ENCODE data around the gene CAMKK2.
A peak's percentile ranks its signal among the peaks of the same experiment; 100 is the strongest.
"Not testable (repeated sequence)": the region's sequence is repeated elsewhere in the genome, so short reads cannot be mapped to it uniquely, and the experiment has no call there.

CAMKK2 gene

DNA sequence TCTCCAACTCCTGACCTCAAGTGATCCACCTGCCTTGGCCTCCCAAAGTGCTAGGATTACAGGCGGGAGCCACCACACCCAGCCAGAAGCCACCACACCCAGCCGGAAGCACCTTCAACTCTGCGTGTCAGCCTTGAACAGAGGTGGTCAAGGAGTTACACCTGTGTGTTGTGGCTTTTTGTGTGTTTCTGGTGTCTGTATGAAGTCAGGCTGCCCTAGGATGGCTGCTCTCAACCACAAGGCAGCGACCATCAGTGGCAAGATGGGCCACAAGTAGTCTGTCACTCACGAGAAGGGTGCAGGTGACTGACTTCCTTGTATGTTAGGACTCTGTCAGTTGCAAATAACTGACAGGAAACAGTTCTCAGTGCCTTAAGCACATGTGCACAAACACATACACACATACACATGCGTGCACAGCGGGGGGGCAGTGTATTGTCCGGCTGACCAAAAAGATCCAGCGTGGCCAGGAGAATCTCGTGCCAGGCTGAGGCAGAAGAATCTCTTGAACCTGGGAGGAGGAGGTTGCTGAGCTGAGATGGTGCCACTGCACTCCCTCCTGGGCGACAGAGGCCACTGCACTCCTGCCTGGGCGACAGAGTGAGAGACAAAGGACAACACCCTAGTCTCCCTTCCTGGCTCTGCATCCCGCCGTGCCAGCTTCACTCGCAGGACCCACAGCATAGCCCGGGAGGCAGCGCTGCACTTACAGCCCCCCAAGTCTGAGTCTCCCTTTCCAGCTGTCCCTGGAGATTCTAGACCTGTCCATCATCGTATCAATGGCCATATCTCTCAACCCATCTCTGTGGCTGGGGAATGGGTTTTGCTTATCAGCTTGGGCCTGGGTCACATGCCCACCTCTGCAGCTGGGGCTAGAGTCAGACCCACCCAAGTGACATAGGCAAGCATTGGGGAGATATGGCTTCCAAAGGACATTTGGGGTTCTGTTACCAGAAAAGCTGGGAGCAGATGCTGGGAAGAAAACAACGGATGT, 72.9 kb downstream of the CAMKK2 start:
- no peak for DNase-seq (ENCODE audit: low read depth in 2 of 2)

GRCh38 chr12:121222847-121223246, 73.7 kb downstream of the CAMKK2 start:
- no peak for DNase-seq (ENCODE audit: low read depth in 2 of 2)

DNA sequence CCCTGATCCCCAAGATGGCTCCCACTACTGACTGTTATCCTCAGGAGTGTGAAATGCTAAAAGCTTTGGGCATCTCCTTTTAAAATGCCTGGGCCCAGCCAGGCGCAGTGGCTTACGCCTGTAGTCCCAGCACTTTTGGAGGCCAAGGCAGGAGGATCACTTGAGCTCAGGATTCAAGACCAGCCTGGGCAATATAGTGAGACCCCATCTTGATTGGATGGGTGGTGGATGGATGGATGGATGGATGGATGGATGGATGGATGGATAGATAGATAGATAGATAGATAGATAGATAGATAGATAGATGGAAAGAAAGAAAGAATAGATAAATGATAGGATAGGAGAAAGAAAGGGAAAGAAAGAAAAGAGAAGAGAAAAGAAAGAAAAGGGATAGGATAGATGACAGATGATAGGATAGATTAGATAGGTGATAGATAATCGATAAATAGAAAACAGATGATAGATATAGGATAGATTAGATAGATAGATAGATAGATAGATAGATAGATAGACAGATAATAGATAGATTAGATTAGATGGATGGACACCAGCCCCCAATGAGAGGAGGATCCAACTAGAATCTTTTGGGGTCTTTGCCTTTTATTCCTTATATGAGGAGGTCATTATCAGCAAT, 77.0 kb downstream of the CAMKK2 start:
- DNase-seq (ENCODE audit: low read depth in 2 of 2) = no peak

DNA sequence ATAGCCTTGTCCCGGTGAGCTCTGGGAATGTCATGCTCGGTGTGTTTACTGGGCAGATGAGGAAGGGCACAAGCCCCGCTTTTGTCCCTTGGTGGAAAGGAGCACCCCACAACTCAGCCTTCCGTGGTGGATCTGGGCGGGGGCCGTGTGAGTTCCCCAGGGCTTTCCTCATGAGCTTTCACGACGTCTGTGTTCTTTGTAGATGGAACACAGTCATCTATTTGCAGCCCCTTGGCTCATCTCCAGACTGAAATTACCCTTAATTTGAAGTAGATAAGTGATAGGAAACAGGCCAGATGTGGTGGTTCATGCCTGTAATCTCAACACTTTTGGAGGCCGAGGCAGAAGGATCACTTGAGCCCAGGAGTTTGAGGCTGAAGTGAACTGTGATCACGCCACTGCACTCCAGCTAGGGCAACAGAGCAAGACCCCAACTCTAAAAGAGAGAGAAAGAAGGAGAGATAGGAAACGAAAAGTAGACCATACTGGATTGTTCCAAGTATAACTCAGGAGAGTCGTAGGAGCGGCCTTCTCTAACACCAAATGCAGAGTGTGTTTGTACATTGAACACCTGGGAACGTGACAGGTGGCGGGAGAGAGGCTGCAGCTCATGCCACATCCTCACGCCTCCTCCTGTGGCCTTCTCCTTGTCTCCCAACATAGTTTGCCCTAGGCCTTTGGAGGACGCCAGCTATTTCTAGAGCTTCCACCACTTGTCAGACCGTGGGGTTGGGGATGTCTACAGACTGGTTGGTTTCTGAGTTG, 77.7 kb downstream of the CAMKK2 start:
- DNase-seq (ENCODE audit: low read depth in 2 of 2) = no peak

DNA sequence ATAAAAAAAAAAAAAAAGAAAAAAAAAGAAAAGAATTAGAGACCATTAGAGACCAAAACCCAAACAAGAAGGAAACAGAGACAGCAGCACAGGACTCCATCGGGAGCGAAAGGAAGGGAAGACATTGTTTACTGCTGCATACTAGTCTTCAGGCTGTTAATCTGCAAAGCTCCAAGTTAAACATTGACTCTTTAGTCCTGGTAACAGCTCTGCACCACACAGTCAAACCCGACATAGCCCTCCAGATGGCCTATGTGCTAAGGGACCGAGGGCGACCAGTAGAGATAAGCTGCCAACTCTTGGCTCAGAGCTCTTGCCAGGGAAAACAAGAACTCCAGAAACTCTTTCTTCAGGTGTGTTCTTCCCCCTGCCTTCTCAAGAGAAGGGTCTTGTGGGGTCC, 78.7 kb downstream of the CAMKK2 start:
- DNase-seq (ENCODE audit: low read depth in 2 of 2) = no peak

DNA sequence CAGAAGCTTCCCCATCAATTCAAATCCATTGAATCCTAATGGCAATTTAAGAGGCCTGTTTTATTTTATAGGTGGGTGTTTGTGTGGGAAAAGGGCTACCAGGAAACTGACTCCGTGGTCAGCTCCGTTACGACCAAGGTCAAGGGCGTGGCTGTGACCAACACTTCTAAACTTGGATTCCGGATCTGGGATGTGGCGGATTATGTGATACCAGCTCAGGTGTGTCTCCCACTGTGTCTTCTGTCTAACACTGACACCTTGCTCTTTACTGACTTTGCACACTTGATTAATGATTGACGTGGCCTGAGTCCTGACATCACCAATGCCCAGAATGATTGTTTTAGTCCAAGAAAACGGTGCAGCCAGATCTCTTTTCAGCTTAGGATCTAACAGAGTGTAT, 79.4 kb downstream of the CAMKK2 start:
- no peak for DNase-seq (ENCODE audit: low read depth in 2 of 2)

DNA sequence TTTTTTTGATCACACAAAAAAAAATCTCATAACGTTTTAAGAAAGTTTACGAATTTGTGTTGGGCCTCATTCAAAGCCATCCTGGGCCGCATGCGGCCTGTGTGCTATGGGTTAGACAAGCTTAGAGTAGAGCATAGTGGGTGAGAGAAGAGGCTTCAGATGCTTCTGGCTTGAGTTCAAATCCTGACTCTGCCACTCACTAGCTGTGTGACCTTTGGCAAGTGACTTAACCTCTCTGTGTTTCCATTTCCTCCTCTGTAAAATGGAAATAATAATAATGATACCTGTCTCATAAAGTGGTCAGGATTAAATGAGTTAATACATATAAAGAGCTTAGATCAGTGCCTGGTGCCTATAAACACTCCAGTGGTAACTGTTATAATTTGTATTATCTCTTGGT, 80.4 kb downstream of the CAMKK2 start:
- no peak for DNase-seq (ENCODE audit: low read depth in 2 of 2)

- DNase-seq (ENCODE audit: low read depth in 2 of 2) = no peak
Observed at GRCh38 chr12:121214855-121215745, 81.4 kb downstream of the CAMKK2 start.

DNA sequence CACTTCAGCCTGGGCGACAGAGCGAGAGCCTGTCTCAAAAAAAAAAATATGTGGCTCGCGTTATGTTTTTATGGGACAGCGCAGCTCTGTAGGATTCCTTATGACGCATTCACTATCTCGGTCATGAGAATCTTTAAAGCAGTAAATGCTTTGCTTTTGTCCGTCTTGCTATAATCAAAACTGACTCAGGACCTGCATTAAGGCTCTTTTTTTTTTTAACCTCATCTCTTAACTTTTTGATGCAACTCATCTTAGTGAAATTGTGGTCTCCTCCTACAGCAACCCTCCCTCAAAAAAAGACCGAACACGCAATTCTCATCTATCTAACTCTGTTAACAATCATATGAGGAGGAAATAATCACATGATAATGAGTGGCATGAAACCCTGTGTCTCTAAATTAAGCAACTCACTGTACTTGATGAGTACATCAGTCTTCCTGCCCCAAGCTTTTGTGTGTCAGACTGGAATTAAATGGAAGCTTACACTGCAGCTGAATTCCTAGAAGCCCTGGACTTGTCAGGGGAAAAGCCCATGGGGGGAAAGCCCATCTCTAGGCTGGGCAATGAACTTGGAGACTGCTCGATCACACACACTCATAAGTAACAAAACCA, 82.2 kb downstream of the CAMKK2 start:
- DNase-seq (ENCODE audit: low read depth in 2 of 2) = no peak

DNA sequence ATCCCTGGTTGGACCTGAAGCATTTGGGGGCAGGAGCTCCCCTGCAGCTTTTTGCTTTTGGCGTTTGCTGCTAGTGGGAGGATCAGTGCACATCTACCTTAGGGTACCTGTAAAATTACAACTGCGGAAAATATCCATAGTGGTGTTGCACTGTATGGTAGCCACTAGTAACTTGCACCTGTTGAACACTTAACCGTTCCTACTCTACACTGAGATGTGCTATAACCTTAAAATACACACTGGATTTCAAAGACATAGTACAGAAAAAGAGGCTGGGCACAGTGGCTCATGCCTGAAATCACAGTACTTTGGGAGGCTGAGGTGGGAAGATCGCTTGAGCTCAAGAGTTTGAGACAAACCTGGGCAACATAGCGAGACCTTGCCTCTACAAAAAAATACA, 83.6 kb downstream of the CAMKK2 start:
- DNase-seq (ENCODE audit: low read depth in 2 of 2) = no peak

GRCh38 chr12:121209624-121210572, 86.6 kb downstream of the CAMKK2 start, which contains the start of gene P2RX4:
Gene P2RX4, plus strand, starts transcription at chr12:121210129. Its CDS starts 36 bp downstream, at chr12:121210165.
- DNase-seq (ENCODE audit: low read depth in 2 of 2) = peak; percentile 66 to 79

DNA sequence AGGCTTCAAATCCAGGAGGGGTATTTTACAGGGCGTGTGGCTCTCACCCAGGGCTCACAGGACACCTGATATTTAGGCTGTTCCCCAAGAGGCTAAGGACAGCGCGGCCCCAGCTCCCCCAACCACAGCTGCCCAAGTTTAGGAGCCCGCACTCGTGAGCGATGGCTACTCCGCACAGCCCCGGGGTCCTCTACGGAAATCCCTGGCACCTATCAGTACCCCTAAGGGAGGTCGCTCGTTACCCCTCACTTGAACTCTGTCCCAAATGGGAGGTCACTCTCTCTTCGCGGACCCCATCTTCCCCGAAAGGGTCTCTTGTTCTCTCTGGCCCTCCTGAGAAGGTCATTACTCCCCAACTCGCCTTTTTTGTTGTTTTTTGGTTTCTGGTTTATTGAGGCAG, 87.3 kb downstream of the CAMKK2 start:
- DNase-seq (ENCODE audit: low read depth in 2 of 2) = no peak

GRCh38 chr12:121208571-121208970, 87.9 kb downstream of the CAMKK2 start:
- DNase-seq (ENCODE audit: low read depth in 2 of 2) = not testable (repeated sequence)

GRCh38 chr12:121205491-121205890, 91.0 kb downstream of the CAMKK2 start:
- no peak for DNase-seq (ENCODE audit: low read depth in 2 of 2)

- no peak for DNase-seq (ENCODE audit: low read depth in 2 of 2)
Observed at GRCh38 chr12:121203482-121203881, 93.0 kb downstream of the CAMKK2 start.

- DNase-seq (ENCODE audit: low read depth in 2 of 2) = no peak
Observed at GRCh38 chr12:121202407-121203355, 93.8 kb downstream of the CAMKK2 start.

GRCh38 chr12:121201140-121201539, 95.4 kb downstream of the CAMKK2 start:
- DNase-seq (ENCODE audit: low read depth in 2 of 2) = not testable (repeated sequence)

DNA sequence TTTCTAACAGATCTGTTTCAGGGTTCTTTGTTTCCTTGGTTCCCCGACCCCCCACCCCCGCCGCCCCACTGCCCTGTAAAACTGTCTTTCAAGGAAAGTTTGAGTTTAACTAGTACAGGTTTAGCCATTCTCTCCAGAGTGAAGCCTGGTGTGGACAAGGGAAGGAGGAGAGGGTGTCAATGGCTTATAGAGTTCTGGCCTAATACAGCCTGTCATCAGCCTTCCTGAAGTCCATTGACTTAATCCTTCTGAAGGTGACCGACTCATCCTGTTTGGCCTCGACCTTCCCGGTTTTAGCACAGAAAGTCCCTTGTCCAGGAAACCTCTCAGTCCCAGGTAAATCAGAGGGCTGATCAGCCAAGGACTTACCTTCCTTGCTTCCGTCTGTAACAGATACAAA, 97.6 kb downstream of the CAMKK2 start:
- no peak for DNase-seq (ENCODE audit: low read depth in 2 of 2)

All from stimulated activated CD8-positive, alpha-beta memory T cell treated with anti-CD3 and anti-CD28 coated beads, Interleukin-2, amount 100 ng/mL, for 1 hour (primary cell).